Fibroblast of skin of scalp (primary cell): ENCODE data around the gene DNASE1L3.
A peak's percentile ranks its signal among the peaks of the same experiment; 100 is the strongest.

Experiments
- DNase-seq: peaks from one replicate; pipeline ENCODE4 v3.0.0-alpha.2; 2013

DNASE1L3 gene

GRCh38 chr3:58157700-58158099 is 53.1 kb downstream of the DNASE1L3 start:
- no peak for DNase-seq

- no peak for DNase-seq
Measured at GRCh38 chr3:58155838-58156237, 54.9 kb downstream of the DNASE1L3 start.

- DNase-seq, result no peak
Measured at GRCh38 chr3:58154626-58155449, 55.9 kb downstream of the DNASE1L3 start.

GRCh38 chr3:58153371-58153770 is 57.4 kb downstream of the DNASE1L3 start:
- DNase-seq, result no peak

- no peak for DNase-seq
Measured at GRCh38 chr3:58152225-58153015, 58.4 kb downstream of the DNASE1L3 start.

GRCh38 chr3:58151637-58152036 is 59.1 kb downstream of the DNASE1L3 start:
- DNase-seq, result no peak

- peak; percentile 44 for DNase-seq
Measured at GRCh38 chr3:58150810-58151199, 60.0 kb downstream of the DNASE1L3 start.

- no peak for DNase-seq
Measured at GRCh38 chr3:58150130-58150809, 60.5 kb downstream of the DNASE1L3 start.

GRCh38 chr3:58148049-58148448 is 62.7 kb downstream of the DNASE1L3 start:
- DNase-seq, result no peak

GRCh38 chr3:58144478-58145325 is 66.1 kb downstream of the DNASE1L3 start:
- DNase-seq, result no peak

- DNase-seq, result no peak
Measured at GRCh38 chr3:58143417-58144055, 67.2 kb downstream of the DNASE1L3 start.
